ENCODE results near the gene LRP4. TPM values are rescaled to one million over a fixed set of nuclear protein-coding genes. Genes with fewer than 3 reads are reported as not detected.
A peak's percentile ranks its signal among the peaks of the same experiment; 100 is the strongest.

The LRP4 gene
- total and polyA plus RNA-seq, 2 of the 8 experiments (the other 6 are each of a cell fraction or from before 2014, with no cell fraction given) = 5.4 to 22.1 TPM

DNA sequence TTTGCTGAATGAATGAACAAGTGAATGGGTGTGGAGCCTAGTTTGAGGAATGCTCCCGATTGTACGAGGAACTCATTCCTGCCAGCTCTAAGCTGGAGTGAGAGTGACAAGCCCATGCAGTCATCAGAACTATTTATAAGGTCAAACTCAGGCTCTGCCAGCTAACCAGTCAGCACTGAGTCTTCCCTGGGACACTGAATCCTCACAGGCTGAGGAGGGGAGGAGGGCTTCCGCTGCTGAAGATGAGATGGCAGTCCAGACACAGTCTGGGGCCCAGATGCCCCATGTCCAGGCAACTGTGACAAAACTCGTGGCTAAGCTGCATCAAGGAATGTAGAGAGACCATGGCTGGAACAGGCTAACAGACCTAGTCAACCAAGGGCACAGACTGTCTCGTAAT lies 4.0 kb downstream of the LRP4 start:
- DNase-seq (ENCODE audit: low read depth in 1 of 2, low spot score in 2 of 2) = no peak
- Histone ChIP-seq H2BK20ac (ENCODE audit: low read length) (no peak overlapping the region), H2BK12ac (ENCODE audit: low read depth, low read length) (peak overlapping the region; percentile 18; the same call in 1 of the 2 replicates), H3K4ac (replicated peaks; ENCODE audit: insufficient read length, low read depth, low read length) (peak overlapping the region; percentile 17), H3K9ac (replicated peaks in 1 of 4; ENCODE audit: extremely low read depth in 1 of 4, low read depth in 3 of 4, low read length in 3 of 4) (no peak overlapping the region), H3K4me3 (ENCODE audit: extremely low read depth in 1 of 4, insufficient read depth in 2 of 4, low read depth in 3 of 4, low read length in 4 of 4) (no peak overlapping the region), H3K4me1 (replicated peaks in 1 of 4; ENCODE audit: control insufficient read depth in 3 of 4, insufficient read depth in 4 of 4, low read length in 3 of 4) (peaks cover 18 to 27% (median 22%) of the 10 kb centered on the region in 4 experiments), H3K56ac (replicated peaks; ENCODE audit: insufficient read length, low read depth, low read length) (no peak overlapping the region), H2AK5ac (ENCODE audit: low read depth, low read length) (no peak overlapping the region), H4K8ac (ENCODE audit: extremely low read depth, insufficient read depth, low read length) (no peak overlapping the region), H3K9me3 (ENCODE audit: insufficient read depth in 2 of 2, low read depth in 1 of 2, low read length in 1 of 2) (no peaks in the 10 kb centered on the region), H2BK15ac (ENCODE audit: low read length) (peak overlapping the region; percentile 5; the same call in 1 of the 2 replicates), H3K36me3 (ENCODE audit: control insufficient read depth in 2 of 4, insufficient read depth in 4 of 4, low read length in 3 of 4) (no peaks in the 10 kb centered on the region), H4K20me1 (replicated peaks in 1 of 2; ENCODE audit: control insufficient read depth in 1 of 2, insufficient read depth in 2 of 2, low read length in 2 of 2) (peaks cover 0 to 2% of the 10 kb centered on the region in 2 experiments), H4K91ac (replicated peaks; ENCODE audit: insufficient read length, low read length) (peak overlapping the region; percentile 8), H3K27me3 (replicated peaks in 1 of 4; ENCODE audit: control insufficient read depth in 3 of 4, extremely low read depth in 1 of 4, insufficient read depth in 3 of 4, low read length in 3 of 4) (peaks cover 0 to 15% (median 5%) of the 10 kb centered on the region in 4 experiments; a peak in 5 of 7 replicates), H3K4me2 (ENCODE audit: insufficient read depth in 1 of 2, low read depth in 2 of 2, low read length in 2 of 2) (peak overlapping the region in 1 of 2 experiments; percentile 79; a peak in 1 of 4 replicates), H3K79me2 (ENCODE audit: control insufficient read depth in 1 of 2, insufficient read depth in 2 of 2, low read length in 2 of 2) (peaks cover 7 to 43% of the 10 kb centered on the region in 2 experiments), H3K23me2 (ENCODE audit: low read depth, low read length) (peaks cover 21% of the 10 kb centered on the region), H2AFZ (ENCODE audit: low read length) (no peak overlapping the region), H3K14ac (ENCODE audit: insufficient read length) (no peak overlapping the region), H3K18ac (ENCODE audit: extremely low read depth, low read length) (no peak overlapping the region), H4K5ac (ENCODE audit: insufficient read length, low read depth, low read length) (no peak overlapping the region), H2BK5ac (ENCODE audit: low read depth, low read length) (no peak overlapping the region), H3K27ac (ENCODE audit: low read depth, low read length) (no peak overlapping the region), H2BK120ac (replicated peaks; ENCODE audit: low read depth, low read length) (no peak overlapping the region), H3K23ac (ENCODE audit: insufficient read length) (no peak overlapping the region), H3K79me1 (ENCODE audit: low read depth, low read length) (peaks cover 11% of the 10 kb centered on the region)
- CTCF ChIA-PET (ENCODE audit: partially characterized antibody) = interaction anchor here (0.6 to 6.6 kb wide), 9 partner anchors 22 to 248 kb away, joined by 3 to 81 read pairs (median 5); partner anchors contain the start of gene CSTPP1
- 82% methylated on average over 5 of the region's 5 CpGs; no CpG with 5 or more reads in 1 of the 2 experiments for WGBS, 2 experiments (ENCODE audit: extremely low coverage in 1 of 2, insufficient coverage in 1 of 2, insufficient read length in 1 of 2, insufficient replicate concordance in 2 of 2, low coverage in 1 of 2, low lambda C conversion rate in 2 of 2, missing lambda C conversion rate in 1 of 2)
- no peak for FAIRE-seq
- TF ChIP-seq SP4 (IDR thresholded peaks at IDR 0.05; ENCODE audit: low read length) (no peak), KDM5A (IDR thresholded peaks at IDR 0.05; ENCODE audit: low read length) (no peak), PHF8 (conservative IDR thresholded peaks at IDR 0.05; ENCODE audit: low read depth, low read length) (no peak), BCL11A (IDR thresholded peaks at IDR 0.05; ENCODE audit: low read depth in 2 of 2, low read length in 2 of 2) (no peak), CHD1 (IDR thresholded peaks at IDR 0.05; ENCODE audit: low read depth, low read length) (no peak), NRF1 (IDR thresholded peaks at IDR 0.05; ENCODE audit: low read depth, low read length) (no peak)
- POLR2A ChIA-PET (ENCODE audit: partially characterized antibody) = interaction anchor here (1.1 to 2.9 kb wide), 3 partner anchors 11 to 61 kb away, joined by 3 to 20 read pairs (median 3); no protein-coding TSS in a partner anchor
